Cardiac ventricle fibroblast (primary cell): ENCODE results near the gene HADHB. TPM values are rescaled to one million over a fixed set of nuclear protein-coding genes. Genes with fewer than 3 reads are reported as not detected.

Experiments
- total RNA-seq: library from RNA; depleted of rRNA; stranded (reverse); fragments of >200 nt; gene quantifications from 2 replicates; pipeline ENCODE4 v1.2.3, GENCODE V29; 2015

The HADHB gene
- 147 and 148 TPM in 2 replicates for total RNA-seq

GRCh38 chr2:26244309-26245230 is at the start of gene HADHB, which contains the start of gene HADHA:
TSS of gene HADHB (plus strand) at chr2:26244939. CDS start at chr2:26254255, 9,316 bp downstream.
TSS of gene HADHA (minus strand) at chr2:26244632. CDS start at chr2:26244596, 36 bp downstream.

Other genes with a start within 250 kb of the HADHB start
- gene RAB10, start 210.9 kb upstream of the HADHB start, total RNA-seq, result 125 and 136 TPM in 2 replicates
- 4.0 and 4.2 TPM in 2 replicates for gene GAREM2, start 71.9 kb upstream of the HADHB start, total RNA-seq
- 140 and 142 TPM in 2 replicates for gene HADHA, start 307 bp upstream of the HADHB start, total RNA-seq
- gene SELENOI, start 101.2 kb downstream of the HADHB start, total RNA-seq, result 5.1 and 7.6 TPM in 2 replicates
- gene ADGRF3, start 101.8 kb downstream of the HADHB start, total RNA-seq, result not detected in 2 replicates
- gene DRC1, start 157.0 kb downstream of the HADHB start, total RNA-seq, result 0.59 TPM in 1 of 2 replicates, not detected in the other
- 0.06 and 0.54 TPM in 2 replicates for gene OTOF, start 233.2 kb downstream of the HADHB start, total RNA-seq